ENCODE data around the gene CLDN4.

Gene CLDN4

DNA sequence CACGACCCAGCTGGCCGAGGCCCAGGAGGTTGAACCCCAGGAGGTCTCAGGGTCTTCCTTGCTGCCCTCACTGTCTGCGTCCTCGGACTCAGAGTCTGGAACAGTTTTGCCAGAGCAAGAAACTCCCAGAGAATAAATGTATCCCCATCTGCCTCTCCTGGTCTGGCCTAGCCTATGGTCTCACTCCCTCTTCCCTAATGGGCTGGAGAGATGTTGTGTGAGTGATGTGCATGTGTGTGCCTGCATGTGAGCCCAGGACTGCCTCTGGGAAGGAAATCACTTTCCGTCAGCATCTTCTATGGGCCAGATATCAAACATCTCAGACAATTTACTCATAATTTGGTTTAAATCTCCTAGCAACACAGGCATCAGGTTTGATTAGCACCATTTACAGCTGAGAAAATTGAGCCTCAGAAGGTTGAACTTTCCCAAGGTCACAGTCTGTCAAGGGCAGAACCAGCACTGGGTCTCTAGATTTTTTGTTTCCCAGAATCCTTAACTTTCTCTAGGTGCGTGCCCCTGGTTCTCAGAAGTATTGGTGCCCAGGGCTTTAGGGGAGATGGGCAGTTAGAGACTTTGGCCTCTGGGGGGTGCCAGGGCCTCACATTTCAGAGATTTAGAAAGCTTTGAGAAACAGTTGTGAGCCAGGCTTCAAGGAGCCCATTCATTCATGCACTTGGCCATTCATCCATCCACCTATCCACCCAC lies 35.1 kb downstream of the CLDN4 start:
- Histone ChIP-seq H2BK120ac (ENCODE audit: insufficient read depth, low read length, poor library complexity) (no peak overlapping the region), H2AFZ (ENCODE audit: insufficient read depth, low read length, poor library complexity) (no peak overlapping the region), H3K14ac (ENCODE audit: low read length) (no peak overlapping the region), H2AK5ac (ENCODE audit: low read length) (no peak overlapping the region), H3K36me3 (ENCODE audit: control insufficient read depth in 1 of 2, insufficient read depth in 2 of 2, low read length in 2 of 2) (no peaks in the 10 kb centered on the region), H3K4me1 (ENCODE audit: control insufficient read depth in 1 of 2, insufficient read depth in 2 of 2, low read length in 2 of 2) (no peaks in the 10 kb centered on the region), H3K4me3 (ENCODE audit: low read depth, low read length) (peak overlapping the region; percentile 37), H3K23ac (ENCODE audit: low read length) (no peak overlapping the region), H3K9ac (ENCODE audit: low read length) (no peak overlapping the region), H3K27ac (ENCODE audit: low read depth, low read length) (no peak overlapping the region), H4K91ac (ENCODE audit: low read depth, low read length) (no peak overlapping the region), H3K9me3 (ENCODE audit: insufficient read depth, low read depth, low read length) (peaks cover 2% of the 10 kb centered on the region), H4K12ac (ENCODE audit: low read depth, low read length) (no peak overlapping the region), H3K4me2 (ENCODE audit: low read length) (no peak overlapping the region), H3K18ac (ENCODE audit: low read length) (no peak overlapping the region), H3K27me3 (ENCODE audit: insufficient read depth, low read length) (no peaks in the 10 kb centered on the region), H3K79me1 (ENCODE audit: low read length) (no peaks in the 10 kb centered on the region), H3K4ac (ENCODE audit: low read depth, low read length) (no peak overlapping the region), H2BK5ac (ENCODE audit: low read depth, low read length, poor library complexity) (no peak overlapping the region), H3K79me2 (ENCODE audit: control insufficient read depth, insufficient read depth, low read length, poor library complexity) (no peaks in the 10 kb centered on the region), H2BK12ac (ENCODE audit: low read length) (no peak overlapping the region), H4K8ac (ENCODE audit: low read depth, low read length) (no peak overlapping the region)
- no CpG with 5 or more reads among the region's 6 CpGs for WGBS (ENCODE audit: extremely low coverage, insufficient coverage, insufficient read length)
- peak; percentile 44 to 63 for DNase-seq

DNA sequence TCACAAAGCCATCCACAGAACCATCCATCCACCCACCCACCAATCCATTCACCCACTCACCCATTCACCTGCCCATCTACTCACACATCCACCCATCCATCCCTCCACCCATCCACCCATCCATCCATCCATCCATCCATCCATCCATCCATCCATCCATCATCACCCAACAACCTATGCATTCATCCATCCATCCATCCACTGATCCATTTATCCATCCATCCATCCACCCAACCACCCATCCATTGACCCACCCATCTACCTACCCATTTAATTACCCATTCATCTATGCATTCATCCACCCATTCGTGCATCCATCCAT lies 35.6 kb downstream of the CLDN4 start:
- H4K91ac ChIP-seq (ENCODE audit: low read depth, low read length) = no peak overlapping the region
- no peak overlapping the region for H3K23ac ChIP-seq (ENCODE audit: low read length)
- no peak overlapping the region for H2BK12ac ChIP-seq (ENCODE audit: low read length)
- no peak overlapping the region for H4K12ac ChIP-seq (ENCODE audit: low read depth, low read length)
- no peak overlapping the region for H3K4me2 ChIP-seq (ENCODE audit: low read length)
- no peak overlapping the region for H2BK5ac ChIP-seq (ENCODE audit: low read depth, low read length, poor library complexity)
- H3K79me2 ChIP-seq (ENCODE audit: control insufficient read depth, insufficient read depth, low read length, poor library complexity) = no peaks in the 10 kb centered on the region
- H3K9ac ChIP-seq (ENCODE audit: low read length) = no peak overlapping the region
- H2AFZ ChIP-seq (ENCODE audit: insufficient read depth, low read length, poor library complexity) = no peak overlapping the region
- H3K36me3 ChIP-seq (ENCODE audit: control insufficient read depth in 1 of 2, insufficient read depth in 2 of 2, low read length in 2 of 2) = no peaks in the 10 kb centered on the region
- H2BK120ac ChIP-seq (ENCODE audit: insufficient read depth, low read length, poor library complexity) = no peak overlapping the region
- DNase-seq = no peak
- H3K14ac ChIP-seq (ENCODE audit: low read length) = no peak overlapping the region
- H3K4me3 ChIP-seq (ENCODE audit: low read depth, low read length) = no peak overlapping the region
- no CpG with 5 or more reads among the region's 1 CpG for WGBS (ENCODE audit: extremely low coverage, insufficient coverage, insufficient read length)
- H4K8ac ChIP-seq (ENCODE audit: low read depth, low read length) = no peak overlapping the region
- H3K18ac ChIP-seq (ENCODE audit: low read length) = no peak overlapping the region
- H2AK5ac ChIP-seq (ENCODE audit: low read length) = no peak overlapping the region
- H3K27ac ChIP-seq (ENCODE audit: low read depth, low read length) = no peak overlapping the region
- no peaks in the 10 kb centered on the region for H3K27me3 ChIP-seq (ENCODE audit: insufficient read depth, low read length)
- H3K4me1 ChIP-seq (ENCODE audit: control insufficient read depth in 1 of 2, insufficient read depth in 2 of 2, low read length in 2 of 2) = no peaks in the 10 kb centered on the region
- H3K4ac ChIP-seq (ENCODE audit: low read depth, low read length) = no peak overlapping the region
- peaks cover 2% of the 10 kb centered on the region for H3K9me3 ChIP-seq (ENCODE audit: insufficient read depth, low read depth, low read length)
- no peaks in the 10 kb centered on the region for H3K79me1 ChIP-seq (ENCODE audit: low read length)

DNA sequence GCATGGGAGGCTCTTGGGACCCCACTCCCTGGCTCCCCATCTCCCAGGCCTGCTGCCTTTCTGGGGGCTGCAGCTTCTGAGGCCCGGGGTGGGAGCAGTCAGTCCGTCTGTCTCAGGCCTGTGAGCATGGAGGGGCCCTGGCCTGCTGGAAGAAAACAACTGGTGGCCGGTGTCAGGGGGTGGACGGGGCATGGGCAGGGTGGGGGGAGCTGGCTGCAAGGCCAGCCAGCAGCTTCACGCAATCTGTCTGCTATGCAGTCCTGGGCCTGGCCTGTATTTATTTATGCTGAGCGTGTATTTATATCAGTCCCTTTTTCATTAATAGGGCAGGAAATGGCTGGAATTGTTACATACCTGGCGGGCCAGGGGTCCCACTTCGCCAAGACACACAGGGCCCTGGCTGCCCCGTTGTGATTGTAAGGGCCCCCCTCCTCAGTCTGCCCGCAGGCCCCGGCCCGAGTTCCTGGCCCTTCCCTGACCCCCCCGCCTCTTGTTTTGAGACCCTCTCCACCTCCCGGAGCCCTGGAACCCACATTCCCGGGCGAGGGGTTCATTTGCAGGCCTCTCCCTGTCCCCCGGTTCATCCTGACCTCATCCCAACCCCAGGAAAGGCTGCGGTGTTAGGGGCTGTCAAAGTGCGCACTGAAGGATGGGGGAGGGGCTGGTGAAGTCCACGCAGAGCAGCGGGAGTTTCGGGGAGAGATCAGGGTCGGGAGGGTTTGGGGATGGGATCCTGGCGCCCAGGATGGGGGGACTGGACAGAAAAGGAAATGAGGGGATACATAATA lies 38.4 kb downstream of the CLDN4 start:
- Histone ChIP-seq H2BK5ac (ENCODE audit: low read depth, low read length, poor library complexity) (no peak overlapping the region), H3K4me2 (ENCODE audit: low read length) (no peak overlapping the region), H3K27me3 (ENCODE audit: insufficient read depth, low read length) (no peaks in the 10 kb centered on the region), H2BK12ac (ENCODE audit: low read length) (no peak overlapping the region), H3K9ac (ENCODE audit: low read length) (no peak overlapping the region), H3K14ac (ENCODE audit: low read length) (no peak overlapping the region), H3K79me2 (ENCODE audit: control insufficient read depth, insufficient read depth, low read length, poor library complexity) (no peaks in the 10 kb centered on the region), H3K79me1 (ENCODE audit: low read length) (no peaks in the 10 kb centered on the region), H4K12ac (ENCODE audit: low read depth, low read length) (no peak overlapping the region), H3K4me1 (ENCODE audit: control insufficient read depth in 1 of 2, insufficient read depth in 2 of 2, low read length in 2 of 2) (no peaks in the 10 kb centered on the region), H3K27ac (ENCODE audit: low read depth, low read length) (no peak overlapping the region), H4K91ac (ENCODE audit: low read depth, low read length) (no peak overlapping the region), H3K9me3 (ENCODE audit: insufficient read depth, low read depth, low read length) (peaks cover 6% of the 10 kb centered on the region), H4K8ac (ENCODE audit: low read depth, low read length) (no peak overlapping the region), H3K36me3 (ENCODE audit: control insufficient read depth in 1 of 2, insufficient read depth in 2 of 2, low read length in 2 of 2) (no peaks in the 10 kb centered on the region), H2AFZ (ENCODE audit: insufficient read depth, low read length, poor library complexity) (no peak overlapping the region), H2AK5ac (ENCODE audit: low read length) (no peak overlapping the region), H3K4me3 (ENCODE audit: low read depth, low read length) (no peak overlapping the region), H3K18ac (ENCODE audit: low read length) (no peak overlapping the region), H3K23ac (ENCODE audit: low read length) (no peak overlapping the region), H2BK120ac (ENCODE audit: insufficient read depth, low read length, poor library complexity) (no peak overlapping the region), H3K4ac (ENCODE audit: low read depth, low read length) (no peak overlapping the region)
- no peak for DNase-seq
- no CpG with 5 or more reads among the region's 24 CpGs for WGBS (ENCODE audit: extremely low coverage, insufficient coverage, insufficient read length)

DNA sequence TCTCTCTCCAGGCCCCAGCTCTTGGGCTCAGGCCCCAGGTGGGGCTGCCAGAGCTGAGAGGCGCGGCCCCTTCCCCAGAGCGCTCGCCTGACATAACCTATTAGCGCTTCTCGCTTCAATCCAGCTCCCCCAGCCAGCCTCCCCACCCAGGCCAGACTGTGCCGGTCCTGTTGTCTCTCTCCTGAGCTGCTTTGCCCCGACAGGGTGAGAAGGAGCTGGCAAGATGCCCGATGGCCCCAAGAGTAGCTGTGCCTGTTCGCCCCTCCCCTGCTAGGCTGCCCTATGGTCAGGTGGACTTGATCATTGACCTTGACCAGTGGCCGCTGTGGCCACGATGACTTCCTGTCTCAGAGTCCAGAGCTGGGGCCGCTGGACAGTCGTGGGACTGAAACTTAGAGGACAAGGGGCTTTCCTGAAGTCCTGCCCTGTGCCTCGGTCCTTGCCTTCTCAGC lies 39.3 kb downstream of the CLDN4 start:
- DNase-seq = no peak
- Histone ChIP-seq H3K14ac (ENCODE audit: low read length) (no peak overlapping the region), H3K4me2 (ENCODE audit: low read length) (no peak overlapping the region), H3K27me3 (ENCODE audit: insufficient read depth, low read length) (no peaks in the 10 kb centered on the region), H2AK5ac (ENCODE audit: low read length) (no peak overlapping the region), H2AFZ (ENCODE audit: insufficient read depth, low read length, poor library complexity) (peak overlapping the region; percentile 23), H3K23ac (ENCODE audit: low read length) (no peak overlapping the region), H3K36me3 (ENCODE audit: control insufficient read depth in 1 of 2, insufficient read depth in 2 of 2, low read length in 2 of 2) (no peaks in the 10 kb centered on the region), H3K9me3 (ENCODE audit: insufficient read depth, low read depth, low read length) (peaks cover 6% of the 10 kb centered on the region), H3K9ac (ENCODE audit: low read length) (no peak overlapping the region), H3K4me3 (ENCODE audit: low read depth, low read length) (no peak overlapping the region), H3K27ac (ENCODE audit: low read depth, low read length) (no peak overlapping the region), H2BK5ac (ENCODE audit: low read depth, low read length, poor library complexity) (no peak overlapping the region), H2BK120ac (ENCODE audit: insufficient read depth, low read length, poor library complexity) (no peak overlapping the region), H3K18ac (ENCODE audit: low read length) (no peak overlapping the region), H2BK12ac (ENCODE audit: low read length) (no peak overlapping the region), H4K8ac (ENCODE audit: low read depth, low read length) (no peak overlapping the region), H4K91ac (ENCODE audit: low read depth, low read length) (no peak overlapping the region), H3K79me1 (ENCODE audit: low read length) (no peaks in the 10 kb centered on the region), H4K12ac (ENCODE audit: low read depth, low read length) (no peak overlapping the region), H3K79me2 (ENCODE audit: control insufficient read depth, insufficient read depth, low read length, poor library complexity) (no peaks in the 10 kb centered on the region), H3K4me1 (ENCODE audit: control insufficient read depth in 1 of 2, insufficient read depth in 2 of 2, low read length in 2 of 2) (no peaks in the 10 kb centered on the region), H3K4ac (ENCODE audit: low read depth, low read length) (no peak overlapping the region)
- WGBS (ENCODE audit: extremely low coverage, insufficient coverage, insufficient read length) = no CpG with 5 or more reads among the region's 15 CpGs
